ENCODE results near the gene ANKRD34B. TPM values are rescaled to one million over a fixed set of nuclear protein-coding genes. Genes with fewer than 3 reads are reported as not detected.

Gene ANKRD34B
- total RNA-seq, 1 donor from 2014 or later: 2.5 TPM

DNA sequence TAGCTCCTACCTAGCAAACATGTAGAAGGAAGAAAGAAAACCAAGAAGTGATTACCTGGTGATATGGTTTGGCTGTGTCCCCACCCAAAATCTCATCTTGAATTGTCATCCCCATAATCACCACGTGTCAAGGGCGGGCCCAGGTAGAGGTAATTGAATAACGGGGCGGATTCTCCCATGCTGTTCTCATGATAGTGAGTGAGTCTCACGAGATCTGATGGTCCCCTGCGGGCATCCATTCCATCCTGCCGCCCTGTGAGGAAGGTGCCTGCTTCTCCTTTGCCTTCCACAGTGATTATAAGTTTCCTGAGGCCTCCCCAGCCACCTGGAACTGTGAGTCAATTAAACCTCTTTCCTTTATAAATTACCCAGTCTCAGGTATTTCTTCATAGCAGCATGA, 27.4 kb upstream of the ANKRD34B start:
- no peaks in the 10 kb centered on the region for H3K9me3 ChIP-seq (ENCODE audit: low read depth)
- H3K27ac Mint-ChIP-seq: no peak overlapping the region
- peaks cover 6% of the 10 kb centered on the region for H3K4me1 ChIP-seq
- H3K27ac ChIP-seq: no peak overlapping the region
- H3K27me3 ChIP-seq: no peaks in the 10 kb centered on the region
- H3K27me3 Mint-ChIP-seq (ENCODE audit: insufficient read depth, low read depth): no peaks in the 10 kb centered on the region
- H3K4me3 ChIP-seq: no peak overlapping the region
- no peak overlapping the region for H3K9ac ChIP-seq
- H4K20me1 ChIP-seq (ENCODE audit: low read depth): no peaks in the 10 kb centered on the region
- no peak for TF ChIP-seq EZH2 (IDR thresholded peaks at IDR 0.05)
- no peak for TF ChIP-seq CTCF (IDR thresholded peaks at IDR 0.05)
- TF ChIP-seq EZH2phosphoT487 (IDR thresholded peaks at IDR 0.05): no peak
- H3K9me3 Mint-ChIP-seq: no peaks in the 10 kb centered on the region
- DNase-seq (ENCODE audit: low spot score): no peak
- no peaks in the 10 kb centered on the region for H3K36me3 ChIP-seq
- H3K4me1 Mint-ChIP-seq: peaks cover 2% of the 10 kb centered on the region
- H3K79me2 ChIP-seq (ENCODE audit: low read depth): no peaks in the 10 kb centered on the region
- no peak overlapping the region for H2AFZ ChIP-seq (replicated peaks)
- H3K4me2 ChIP-seq: no peak overlapping the region
- H3K36me3 Mint-ChIP-seq: no peaks in the 10 kb centered on the region
- H3F3A ChIP-seq (ENCODE audit: low read depth): peaks cover 11% of the 10 kb centered on the region
- no peak overlapping the region for H3K4me3 Mint-ChIP-seq

DNA sequence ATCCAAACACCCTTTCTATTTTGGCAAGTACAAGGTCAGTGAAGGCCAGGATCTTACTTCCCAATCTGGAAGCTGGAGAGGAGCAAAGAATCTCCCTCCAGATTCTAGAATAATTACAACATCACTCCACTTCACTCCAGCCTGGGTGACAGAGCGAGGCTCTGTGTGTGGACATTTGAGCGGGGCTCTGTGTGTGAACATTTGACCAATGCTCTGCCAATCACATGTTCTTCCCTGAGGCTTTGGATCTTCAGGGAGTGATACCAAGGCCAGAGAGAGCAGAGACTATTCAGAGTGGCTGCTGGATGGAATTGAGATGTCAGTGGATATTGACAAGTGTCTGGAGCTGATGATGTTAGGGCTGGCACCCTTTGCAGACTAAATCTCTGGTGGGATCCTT, 24.7 kb upstream of the ANKRD34B start:
- H3K9ac ChIP-seq: no peak overlapping the region
- H3K4me3 ChIP-seq: no peak overlapping the region
- H3K27me3 ChIP-seq: no peaks in the 10 kb centered on the region
- H3K36me3 ChIP-seq: no peaks in the 10 kb centered on the region
- H3K4me2 ChIP-seq: no peak overlapping the region
- H3K9me3 ChIP-seq (ENCODE audit: low read depth): no peaks in the 10 kb centered on the region
- no peaks in the 10 kb centered on the region for H3K79me2 ChIP-seq (ENCODE audit: low read depth)
- Mint-ChIP-seq H3K4me3 (no peak overlapping the region), H3K27ac (no peak overlapping the region), H3K4me1 (peaks cover 2% of the 10 kb centered on the region), H3K36me3 (no peaks in the 10 kb centered on the region), H3K27me3 (ENCODE audit: insufficient read depth, low read depth) (no peaks in the 10 kb centered on the region), H3K9me3 (no peaks in the 10 kb centered on the region)
- H4K20me1 ChIP-seq (ENCODE audit: low read depth): no peaks in the 10 kb centered on the region
- H3K27ac ChIP-seq: no peak overlapping the region
- H3K4me1 ChIP-seq: peaks cover 9% of the 10 kb centered on the region
- TF ChIP-seq CTCF (IDR thresholded peaks at IDR 0.05): no peak
- H3F3A ChIP-seq (ENCODE audit: low read depth): peaks cover 6% of the 10 kb centered on the region
- H2AFZ ChIP-seq (replicated peaks): no peak overlapping the region
- DNase-seq (ENCODE audit: low spot score): no peak

DNA sequence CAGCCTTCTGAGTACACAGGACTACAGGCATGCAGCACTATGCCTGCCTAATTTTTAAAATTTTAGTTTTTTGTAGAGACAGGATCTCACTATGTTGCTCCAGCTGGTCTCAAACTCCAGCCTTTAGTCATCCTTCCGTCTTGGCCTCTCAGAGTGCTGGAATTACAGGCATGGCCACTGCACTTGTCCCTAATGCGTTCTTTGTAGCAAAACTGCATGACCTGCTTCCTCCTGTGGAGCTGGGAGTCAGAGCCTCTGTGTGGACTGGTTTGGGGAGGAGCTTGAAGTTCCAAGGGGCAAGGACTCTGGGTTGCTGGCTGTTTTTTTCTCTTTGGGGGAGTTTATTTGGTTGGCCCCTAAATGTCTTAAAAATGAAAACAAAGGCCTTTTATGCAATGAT, 22.7 kb upstream of the ANKRD34B start:
- Histone ChIP-seq H3K4me1 (peaks cover 9% of the 10 kb centered on the region), H3K9me3 (ENCODE audit: low read depth) (no peaks in the 10 kb centered on the region), H3K36me3 (no peaks in the 10 kb centered on the region), H2AFZ (replicated peaks) (peak overlapping the region; percentile 32), H3K27me3 (no peaks in the 10 kb centered on the region), H4K20me1 (ENCODE audit: low read depth) (no peaks in the 10 kb centered on the region), H3K4me2 (no peak overlapping the region), H3K4me3 (no peak overlapping the region), H3K79me2 (ENCODE audit: low read depth) (no peaks in the 10 kb centered on the region), H3F3A (ENCODE audit: low read depth) (peaks cover 6% of the 10 kb centered on the region), H3K9ac (no peak overlapping the region), H3K27ac (no peak overlapping the region)
- peak overlapping the region; percentile 31 for H3K27ac Mint-ChIP-seq
- peaks cover 2% of the 10 kb centered on the region for H3K4me1 Mint-ChIP-seq
- no peak for TF ChIP-seq CTCF (IDR thresholded peaks at IDR 0.05)
- H3K36me3 Mint-ChIP-seq: no peaks in the 10 kb centered on the region
- no peak overlapping the region for H3K4me3 Mint-ChIP-seq
- no peaks in the 10 kb centered on the region for H3K9me3 Mint-ChIP-seq
- peaks cover 3% of the 10 kb centered on the region for H3K27me3 Mint-ChIP-seq (ENCODE audit: insufficient read depth, low read depth)
- DNase-seq (ENCODE audit: low spot score): peak; percentile 31

GRCh38 chr5:80592105-80592504, 22.0 kb upstream of the ANKRD34B start:
- Histone ChIP-seq H3K27ac (no peak overlapping the region), H2AFZ (replicated peaks) (no peak overlapping the region), H3K9ac (no peak overlapping the region), H3K27me3 (no peaks in the 10 kb centered on the region), H4K20me1 (ENCODE audit: low read depth) (no peaks in the 10 kb centered on the region), H3K4me1 (peaks cover 9% of the 10 kb centered on the region), H3K79me2 (ENCODE audit: low read depth) (no peaks in the 10 kb centered on the region), H3F3A (ENCODE audit: low read depth) (peaks cover 6% of the 10 kb centered on the region), H3K4me3 (no peak overlapping the region), H3K9me3 (ENCODE audit: low read depth) (no peaks in the 10 kb centered on the region), H3K36me3 (no peaks in the 10 kb centered on the region), H3K4me2 (no peak overlapping the region)
- no peak for DNase-seq (ENCODE audit: low spot score)
- no peak for TF ChIP-seq CTCF (IDR thresholded peaks at IDR 0.05)
- no peak for TF ChIP-seq EZH2phosphoT487 (IDR thresholded peaks at IDR 0.05)
- no peak for TF ChIP-seq EZH2 (IDR thresholded peaks at IDR 0.05)
- Mint-ChIP-seq H3K4me3 (no peak overlapping the region), H3K27ac (no peak overlapping the region), H3K36me3 (no peaks in the 10 kb centered on the region), H3K27me3 (ENCODE audit: insufficient read depth, low read depth) (peaks cover 3% of the 10 kb centered on the region), H3K4me1 (peaks cover 2% of the 10 kb centered on the region), H3K9me3 (no peaks in the 10 kb centered on the region)

All from neural progenitor cell (in vitro differentiated cells).